HEK293 (cell line): ENCODE results near the gene VAPA.

ENCODE experiments used
- CTCF ChIA-PET: fragments of 350-600 bp; formaldehyde crosslinking; extraction: SDS; loops from one replicate; lab custom pipeline; 2021; ENCODE audit warnings: antibody characterized with exemption; lab: Yijun Ruan, JAX
- POLR2A ChIA-PET: fragments of 300-600 bp; formaldehyde crosslinking; extraction: SDS; loops from one replicate; lab custom pipeline; 2020; ENCODE audit warnings: antibody characterized with exemption, inconsistent platforms; lab: Yijun Ruan, JAX
- H3K27ac ChIP-seq: fragments of 200-500 bp; sonication (Bioruptor generic); 2 replicates; pipeline ENCODE4 v1.5.1; 2014; ENCODE audit warnings: low read depth, low read length, control low read depth, inconsistent platforms; ENCODE audit errors: extremely low read depth
- H3K36me3 ChIP-seq, 2 experiments: fragments of 200-500 bp in 1 of 2; sonication (Bioruptor generic) in 1 of 2; 1 replicate in 1 of 2; 2 replicates in 1 of 2; pipeline ENCODE4 v1.5.1; 2014 to 2017; ENCODE audit warnings: inconsistent platforms in 2 of 2, low read length in 2 of 2; ENCODE audit not compliant: control insufficient read depth in 2 of 2, insufficient read depth in 1 of 2
- H3K4me1 ChIP-seq: fragments of 200-500 bp; sonication (Bioruptor generic); 2 replicates; pipeline ENCODE4 v1.5.1; 2014; ENCODE audit warnings: mild to moderate bottlenecking, low read length, inconsistent platforms; ENCODE audit not compliant: control insufficient read depth, insufficient read depth
- H3K4me3 ChIP-seq: 2 replicates; pipeline ENCODE4 v1.5.1; 2011; ENCODE audit warnings: low read depth, mild to moderate bottlenecking, control low read depth, low read length, moderate library complexity
- H3K9me3 ChIP-seq: fragments of 200-500 bp; sonication (Bioruptor generic); 2 replicates; pipeline ENCODE4 v1.5.1; 2014; ENCODE audit warnings: low read depth, low read length, inconsistent platforms; ENCODE audit not compliant: control insufficient read depth, insufficient read depth
- KLF17 ChIP-seq: fragments of 450-650 bp; formaldehyde crosslinking; IDR thresholded peaks from 2 replicates; pipeline ENCODE4 v1.5.1; 2016; ENCODE audit warnings: missing biosample characterization, missing genetic modification characterization
- PRDM6 ChIP-seq: fragments of 450-650 bp; formaldehyde crosslinking; IDR thresholded peaks from 2 replicates; pipeline ENCODE4 v1.5.1; 2017; ENCODE audit warnings: missing biosample characterization, missing genetic modification characterization
- ZFP37 ChIP-seq: fragments of 450-650 bp; formaldehyde crosslinking; IDR thresholded peaks from 2 replicates; pipeline ENCODE4 v1.5.1; 2016; ENCODE audit warnings: missing biosample characterization, missing genetic modification characterization
- ZNF501 ChIP-seq: fragments of 450-650 bp; formaldehyde crosslinking; IDR thresholded peaks from 2 replicates; pipeline ENCODE4 v1.5.1; 2016; ENCODE audit warnings: missing biosample characterization, missing genetic modification characterization
- ZNF518A ChIP-seq: fragments of 450-650 bp; formaldehyde crosslinking; conservative IDR thresholded peaks from 2 replicates; pipeline ENCODE4 v1.5.1; 2016; ENCODE audit warnings: low read depth, missing biosample characterization, missing genetic modification characterization
- ZNF529 ChIP-seq: fragments of 450-650 bp; formaldehyde crosslinking; IDR thresholded peaks from 2 replicates; pipeline ENCODE4 v1.5.1; 2017; ENCODE audit warnings: missing genetic modification characterization, missing biosample characterization; ENCODE audit not compliant: insufficient replicate concordance
- TF ChIP-seq, protein P1 (sequence below): fragments of 450-650 bp; formaldehyde crosslinking; IDR thresholded peaks from 2 replicates; pipeline ENCODE4 v1.5.1; 2016; ENCODE audit warnings: missing biosample characterization, missing genetic modification characterization
- TF ChIP-seq, protein P2 (sequence below): fragments of 450-650 bp; formaldehyde crosslinking; IDR thresholded peaks from 2 replicates; pipeline ENCODE4 v1.5.1; 2016; ENCODE audit warnings: missing biosample characterization, missing genetic modification characterization

The VAPA gene

DNA sequence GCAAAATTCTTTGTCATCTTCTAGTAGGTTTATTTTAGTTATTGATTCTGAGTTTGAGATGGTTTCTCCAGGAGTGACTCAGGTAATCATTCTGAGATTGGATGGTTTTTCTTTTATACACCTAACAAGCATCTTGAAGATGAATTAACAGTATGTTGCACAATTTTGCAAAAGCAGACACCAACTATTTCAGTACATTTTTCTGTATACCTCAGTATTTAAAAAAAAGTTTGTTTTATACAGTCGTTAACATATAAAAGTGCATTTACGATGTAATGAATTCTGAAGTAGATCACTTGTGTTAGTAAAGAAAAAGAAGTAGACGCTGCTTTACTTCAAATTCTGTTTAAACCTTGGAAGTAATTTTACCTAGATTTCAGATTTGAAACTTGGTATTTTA is 3.0 kb downstream of the VAPA start:
- H3K27ac ChIP-seq: no peak overlapping the region
- POLR2A ChIA-PET: no interaction called here
- H3K4me3 ChIP-seq: no peak overlapping the region
- H3K36me3 ChIP-seq: no peaks in the 10 kb centered on the region
- TF ChIP-seq ZFP37 (tag by site-specific recombination): no peak
- no peak for TF ChIP-seq ZNF518A
- TF ChIP-seq, protein P1, sequence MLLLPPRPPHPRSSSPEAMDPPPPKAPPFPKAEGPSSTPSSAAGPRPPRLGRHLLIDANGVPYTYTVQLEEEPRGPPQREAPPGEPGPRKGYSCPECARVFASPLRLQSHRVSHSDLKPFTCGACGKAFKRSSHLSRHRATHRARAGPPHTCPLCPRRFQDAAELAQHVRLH: no peak
- TF ChIP-seq ZNF529 (tag by site-specific recombination): no peak
- peak; percentile 52; the same call in 1 of the 2 replicates for TF ChIP-seq PRDM6
- CTCF ChIA-PET: no interaction called here
- H3K4me1 ChIP-seq: peaks cover 23% of the 10 kb centered on the region
- no peaks in the 10 kb centered on the region for H3K9me3 ChIP-seq

DNA sequence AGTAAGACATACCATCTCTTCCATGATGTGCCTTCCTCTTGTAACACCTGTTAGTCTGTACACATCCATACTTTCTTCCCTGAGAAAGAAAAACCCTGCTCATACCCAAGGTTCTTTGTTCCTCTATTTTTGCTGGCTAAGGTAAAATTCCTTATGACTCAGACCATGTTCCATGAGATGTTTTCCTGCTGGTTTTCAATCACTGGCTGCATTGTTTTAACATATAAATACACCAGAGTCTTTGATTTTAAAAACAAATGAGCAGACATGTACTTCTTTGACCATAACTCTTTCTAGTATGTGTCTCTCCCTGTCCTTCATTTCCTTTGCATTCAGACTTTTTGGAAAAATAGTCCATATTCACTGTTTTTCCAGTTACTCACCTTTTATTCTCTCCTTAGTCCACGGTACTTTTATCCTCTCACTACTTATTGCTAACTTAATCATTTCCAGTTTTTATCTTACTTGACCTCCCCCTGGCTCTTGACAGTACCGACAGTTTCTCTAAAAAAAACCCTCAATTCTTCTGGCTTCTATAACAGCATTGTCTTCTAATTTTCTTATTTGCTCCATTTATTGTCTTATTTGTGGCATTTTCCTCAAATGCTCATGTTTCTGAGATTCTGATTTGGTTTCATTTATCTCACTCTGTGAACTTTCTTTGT is 4.3 kb downstream of the VAPA start:
- ChIA-PET CTCF (interaction anchor here (0.8 kb wide), 1 partner anchor 234 kb away, joined by 3 read pairs; no protein-coding TSS in a partner anchor), POLR2A (interaction anchor here (0.8 kb wide), 1 partner anchor 9 kb away, joined by 4 read pairs; no protein-coding TSS in a partner anchor)
- Histone ChIP-seq H3K4me1 (peaks cover 27% of the 10 kb centered on the region), H3K4me3 (no peak overlapping the region), H3K36me3 (no peaks in the 10 kb centered on the region), H3K27ac (no peak overlapping the region), H3K9me3 (no peaks in the 10 kb centered on the region)
- TF ChIP-seq KLF17 (tag by site-specific recombination) (no peak), ZNF501 (no peak)
- TF ChIP-seq, protein P2, sequence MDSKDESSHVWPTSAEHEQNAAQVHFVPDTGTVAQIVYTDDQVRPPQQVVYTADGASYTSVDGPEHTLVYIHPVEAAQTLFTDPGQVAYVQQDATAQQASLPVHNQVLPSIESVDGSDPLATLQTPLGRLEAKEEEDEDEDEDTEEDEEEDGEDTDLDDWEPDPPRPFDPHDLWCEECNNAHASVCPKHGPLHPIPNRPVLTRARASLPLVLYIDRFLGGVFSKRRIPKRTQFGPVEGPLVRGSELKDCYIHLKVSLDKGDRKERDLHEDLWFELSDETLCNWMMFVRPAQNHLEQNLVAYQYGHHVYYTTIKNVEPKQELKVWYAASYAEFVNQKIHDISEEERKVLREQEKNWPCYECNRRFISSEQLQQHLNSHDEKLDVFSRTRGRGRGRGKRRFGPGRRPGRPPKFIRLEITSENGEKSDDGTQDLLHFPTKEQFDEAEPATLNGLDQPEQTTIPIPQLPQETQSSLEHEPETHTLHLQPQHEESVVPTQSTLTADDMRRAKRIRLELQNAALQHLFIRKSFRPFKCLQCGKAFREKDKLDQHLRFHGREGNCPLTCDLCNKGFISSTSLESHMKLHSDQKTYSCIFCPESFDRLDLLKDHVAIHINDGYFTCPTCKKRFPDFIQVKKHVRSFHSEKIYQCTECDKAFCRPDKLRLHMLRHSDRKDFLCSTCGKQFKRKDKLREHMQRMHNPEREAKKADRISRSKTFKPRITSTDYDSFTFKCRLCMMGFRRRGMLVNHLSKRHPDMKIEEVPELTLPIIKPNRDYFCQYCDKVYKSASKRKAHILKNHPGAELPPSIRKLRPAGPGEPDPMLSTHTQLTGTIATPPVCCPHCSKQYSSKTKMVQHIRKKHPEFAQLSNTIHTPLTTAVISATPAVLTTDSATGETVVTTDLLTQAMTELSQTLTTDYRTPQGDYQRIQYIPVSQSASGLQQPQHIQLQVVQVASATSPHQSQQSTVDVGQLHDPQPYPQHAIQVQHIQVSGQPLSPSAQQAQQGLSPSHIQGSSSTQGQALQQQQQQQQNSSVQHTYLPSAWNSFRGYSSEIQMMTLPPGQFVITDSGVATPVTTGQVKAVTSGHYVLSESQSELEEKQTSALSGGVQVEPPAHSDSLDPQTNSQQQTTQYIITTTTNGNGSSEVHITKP (tag by site-specific recombination): 0 out of 2 replicates have a peak, but pooled peaks have one; percentile 14
